ENCODE results near the gene CTXND2.

CTXND2 gene

GRCh38 chr1:150961756-150962155 is 74.8 kb downstream of the CTXND2 start:
- no peak for TF ChIP-seq ZNF274 (IDR thresholded peaks at IDR 0.05; ENCODE audit: low read depth, low read length)
- H3K4me3 ChIP-seq (ENCODE audit: low read length) = no peak overlapping the region
